Testis (tissue), 2 donors: ENCODE results near the gene PHLPP1.

ENCODE experiments used
- CTCF ChIP-seq, 3 experiments: fragments of 450-650 bp in 2 of 3; fragments of 200-600 bp in 1 of 3; sonication (generic) in 1 of 3; IDR thresholded peaks; one replicate each; pipeline ENCODE4 v1.5.1; 2016 to 2019; ENCODE audit warnings: antibody characterized with exemption in 3 of 3, mild to moderate bottlenecking in 2 of 3, moderate library complexity in 1 of 3
- POLR2A ChIP-seq: fragments of 450-650 bp; IDR thresholded peaks from one replicate; pipeline ENCODE4 v1.6.1; 2017; ENCODE audit warnings: antibody characterized with exemption, mild to moderate bottlenecking, moderate library complexity

DNA sequence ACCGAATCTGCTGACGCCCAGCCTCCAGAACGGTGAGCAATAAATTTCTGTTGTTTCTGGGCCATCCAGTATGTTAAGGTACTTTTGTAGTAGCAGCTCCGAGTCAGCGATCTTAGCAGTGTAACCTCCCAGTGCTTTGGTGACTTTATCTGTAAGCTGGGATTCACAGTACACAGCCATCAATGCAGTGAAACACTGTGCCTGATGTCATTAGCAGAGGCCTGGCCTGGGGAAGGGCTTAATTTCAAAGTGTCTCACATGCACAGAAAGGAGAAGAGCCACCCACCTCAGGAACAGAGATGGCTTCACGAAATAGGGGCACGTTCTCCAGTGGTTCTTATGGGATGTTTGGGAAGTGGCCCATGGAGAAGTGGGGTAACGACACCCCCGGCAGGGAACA is 281.2 kb downstream of the PHLPP1 start:
- TF ChIP-seq CTCF (IDR thresholded peaks at IDR 0.05) (no peak), POLR2A (no peak)
